ENCODE measurements around the gene CROCC.
A peak's percentile ranks its signal among the peaks of the same experiment; 100 is the strongest.
"Not testable (repeated sequence)": the region's sequence is repeated elsewhere in the genome, so short reads cannot be mapped to it uniquely, and the experiment has no call there.

The CROCC gene

GRCh38 chr1:16888860-16889816 is 32.6 kb upstream of the CROCC start:
- peak overlapping the region; percentile 45 for H3K4me3 ChIP-seq (ENCODE audit: control insufficient read depth, low read depth, low read length)
- peak; percentile 27 for DNase-seq (ENCODE audit: low read depth)
- TF ChIP-seq CTCF (IDR thresholded peaks at IDR 0.05; ENCODE audit: control insufficient read depth, insufficient read depth, low read depth, low read length, missing control alignments) = peak; percentile 29

- DNase-seq (ENCODE audit: low read depth); H3K4me3 ChIP-seq (ENCODE audit: control insufficient read depth, low read depth, low read length): not testable (repeated sequence)
These were observed 31.2 kb upstream of the CROCC start for GRCh38 chr1:16890539-16891021.

GRCh38 chr1:16891057-16891456 is 30.7 kb upstream of the CROCC start:
- not testable (repeated sequence) for DNase-seq (ENCODE audit: low read depth); H3K4me3 ChIP-seq (ENCODE audit: control insufficient read depth, low read depth, low read length)

- not testable (repeated sequence) for DNase-seq (ENCODE audit: low read depth); H3K4me3 ChIP-seq (ENCODE audit: control insufficient read depth, low read depth, low read length)
These were observed 28.7 kb upstream of the CROCC start for GRCh38 chr1:16892978-16893525.

- H3K4me3 ChIP-seq (ENCODE audit: control insufficient read depth, low read depth, low read length); DNase-seq (ENCODE audit: low read depth): not testable (repeated sequence)
These were observed 27.9 kb upstream of the CROCC start for GRCh38 chr1:16893796-16894195.

GRCh38 chr1:16894338-16894737 is 27.4 kb upstream of the CROCC start:
- not testable (repeated sequence) for H3K4me3 ChIP-seq (ENCODE audit: control insufficient read depth, low read depth, low read length); DNase-seq (ENCODE audit: low read depth)

- not testable (repeated sequence) for DNase-seq (ENCODE audit: low read depth)
- peak overlapping the region; percentile 33 for H3K4me3 ChIP-seq (ENCODE audit: control insufficient read depth, low read depth, low read length)
These were observed 26.5 kb upstream of the CROCC start for GRCh38 chr1:16895233-16895597.

- DNase-seq (ENCODE audit: low read depth) = peak; percentile 100
- peak within 1 kb of the TSS; percentile 33 for H3K4me3 ChIP-seq (ENCODE audit: control insufficient read depth, low read depth, low read length)
These were observed 26.0 kb upstream of the CROCC start, which contains the start of gene RNU1-2 for GRCh38 chr1:16895598-16896315. TSS of gene RNU1-2 (plus strand) at chr1:16895980.

GRCh38 chr1:16896316-16897055 is 25.2 kb upstream of the CROCC start:
- H3K4me3 ChIP-seq (ENCODE audit: control insufficient read depth, low read depth, low read length) = not testable (repeated sequence)
- peak; percentile 70 for DNase-seq (ENCODE audit: low read depth)

GRCh38 chr1:16897653-16898052 is 24.1 kb upstream of the CROCC start:
- H3K4me3 ChIP-seq (ENCODE audit: control insufficient read depth, low read depth, low read length); DNase-seq (ENCODE audit: low read depth): not testable (repeated sequence)

- not testable (repeated sequence) for DNase-seq (ENCODE audit: low read depth)
These were observed 23.4 kb upstream of the CROCC start for GRCh38 chr1:16898298-16898697.

GRCh38 chr1:16899020-16899419 is 22.7 kb upstream of the CROCC start:
- not testable (repeated sequence) for DNase-seq (ENCODE audit: low read depth); H3K4me3 ChIP-seq (ENCODE audit: control insufficient read depth, low read depth, low read length)

More at GRCh38 chr1:16898298-16898697, 23.4 kb upstream of the CROCC start:
- H3K4me3 ChIP-seq (ENCODE audit: control insufficient read depth, low read depth, low read length) = not testable (repeated sequence)
